ENCODE results near the gene AUNIP. TPM values are rescaled to one million over a fixed set of nuclear protein-coding genes. Genes with fewer than 3 reads are reported as not detected.
A peak's percentile ranks its signal among the peaks of the same experiment; 100 is the strongest.

The AUNIP gene
- total and polyA plus RNA-seq, 2 donors (not counting 3 experiments of a cell fraction or from before 2014, with no cell fraction given), result 1.8 to 4.5 TPM

- ChIA-PET POLR2A (interaction anchor here (1.8 to 2.3 kb wide), 2 partner anchors 10 to 102 kb away, joined by 14 to 20 read pairs; partner anchors contain the start of gene PAFAH2), CTCF (interaction anchor here (0.6 to 15.3 kb wide), 60 partner anchors 9 to 521 kb away, joined by 3 to 404 read pairs (median 4); partner anchors contain the start of genes EXTL1, PAFAH2, PAQR7 and PDIK1L)
Observed at GRCh38 chr1:25895365-25895990, 36.2 kb upstream of the AUNIP start.

More at GRCh38 chr1:25895365-25895990, 36.2 kb upstream of the AUNIP start:
- Histone ChIP-seq H3K9me1 (replicated peaks; ENCODE audit: control insufficient read depth, extremely low read depth, insufficient read depth, low read length) (no peaks in the 10 kb centered on the region), H3K4me1 (ENCODE audit: control insufficient read depth, extremely low read depth, insufficient read depth, low read length) (peaks cover 12% of the 10 kb centered on the region), H3K9me3 (replicated peaks; ENCODE audit: control insufficient read depth, insufficient read depth, low read length) (no peaks in the 10 kb centered on the region), H3K4me2 (ENCODE audit: insufficient read depth, low read length) (no peak overlapping the region), H3K36me3 (ENCODE audit: control insufficient read depth in 2 of 2, extremely low read depth in 1 of 2, insufficient read depth in 2 of 2, low read length in 2 of 2) (peaks cover 15 to 17% of the 10 kb centered on the region in 2 experiments), H3K27ac (ENCODE audit: insufficient read depth, low read depth, low read length) (peak overlapping the region; percentile 4), H3K79me2 (ENCODE audit: control insufficient read depth, insufficient read depth, low read length) (peaks cover 7% of the 10 kb centered on the region), H2AFZ (ENCODE audit: low read depth, low read length) (no peak overlapping the region), H3K4me3 (replicated peaks in 1 of 3; ENCODE audit: insufficient read depth in 1 of 3, low read depth in 1 of 3, low read length in 3 of 3) (no peak overlapping the region), H3K9ac (replicated peaks; ENCODE audit: extremely low read depth, insufficient read depth, low read length) (no peak overlapping the region), H4K20me1 (replicated peaks; ENCODE audit: control insufficient read depth, extremely low read depth, insufficient read depth, low read length) (no peaks in the 10 kb centered on the region), H3K27me3 (ENCODE audit: control insufficient read depth in 2 of 2, insufficient read depth in 2 of 2, low read length in 2 of 2) (no peaks in the 10 kb centered on the region)
- TF ChIP-seq EZH2 (IDR thresholded peaks at IDR 0.05; ENCODE audit: borderline replicate concordance, low read depth, low read length, severe bottlenecking) (no peak), CTCF (IDR thresholded peaks at IDR 0.05; ENCODE audit: extremely low read depth in 1 of 2, insufficient read depth in 1 of 2, low read depth in 1 of 2, low read length in 2 of 2) (peak; percentile 98 to 99)
- intact Hi-C loops (cut with micrococcal nuclease), result loop anchor here (1.0 to 2.0 kb wide), 4 partner anchors 10 to 140 kb away; partner anchors contain the start of gene PAFAH2
- peak; percentile 95 for DNase-seq (ENCODE audit: low read depth, low spot score)
- BruUV-seq (replicated peaks), result no TSS peak
- dilution Hi-C loops (cut with MboI; ENCODE audit: extremely low pct_ligation_motif_present, low sequenced_read_pairs), result loop anchor here (25.0 kb wide), 1 partner anchor 92 kb away; the partner anchor contains the start of gene PAFAH2
- peak; percentile 99 for FAIRE-seq
